Testis (tissue), 2 donors: ENCODE measurements around the gene ADK.

Experiments used
- POLR2A ChIP-seq: fragments of 450-650 bp; IDR thresholded peaks from one replicate; pipeline ENCODE4 v1.6.1; 2017; ENCODE audit warnings: antibody characterized with exemption, mild to moderate bottlenecking, moderate library complexity
- TF ChIP-seq, protein P1 (sequence below), 3 experiments: fragments of 450-650 bp in 2 of 3; fragments of 200-600 bp in 1 of 3; sonication (generic) in 1 of 3; IDR thresholded peaks; one replicate each; pipeline ENCODE4 v1.5.1; 2016 to 2019; ENCODE audit warnings: antibody characterized with exemption in 3 of 3, mild to moderate bottlenecking in 2 of 3, moderate library complexity in 1 of 3

DNA sequence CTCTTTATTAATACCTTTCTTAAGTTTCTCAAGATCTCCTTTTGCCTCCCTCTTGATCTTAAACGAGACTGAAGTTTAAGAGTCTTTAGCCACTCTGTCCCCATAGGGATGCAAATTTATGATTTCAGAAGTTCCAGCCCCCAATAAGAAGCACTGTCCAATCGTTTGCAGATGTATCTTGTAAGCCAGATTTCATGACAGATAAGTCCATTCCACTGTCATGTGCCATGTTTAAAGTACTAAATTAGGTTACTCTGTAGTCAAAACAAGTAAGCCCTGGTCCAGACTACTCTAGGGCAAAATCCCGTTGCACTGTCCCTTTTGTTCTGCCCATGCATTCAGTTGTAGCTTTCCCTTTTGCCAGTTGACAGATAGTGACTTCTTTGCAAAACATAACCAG is 518.2 kb downstream of the ADK start:
- TF ChIP-seq, protein P1, sequence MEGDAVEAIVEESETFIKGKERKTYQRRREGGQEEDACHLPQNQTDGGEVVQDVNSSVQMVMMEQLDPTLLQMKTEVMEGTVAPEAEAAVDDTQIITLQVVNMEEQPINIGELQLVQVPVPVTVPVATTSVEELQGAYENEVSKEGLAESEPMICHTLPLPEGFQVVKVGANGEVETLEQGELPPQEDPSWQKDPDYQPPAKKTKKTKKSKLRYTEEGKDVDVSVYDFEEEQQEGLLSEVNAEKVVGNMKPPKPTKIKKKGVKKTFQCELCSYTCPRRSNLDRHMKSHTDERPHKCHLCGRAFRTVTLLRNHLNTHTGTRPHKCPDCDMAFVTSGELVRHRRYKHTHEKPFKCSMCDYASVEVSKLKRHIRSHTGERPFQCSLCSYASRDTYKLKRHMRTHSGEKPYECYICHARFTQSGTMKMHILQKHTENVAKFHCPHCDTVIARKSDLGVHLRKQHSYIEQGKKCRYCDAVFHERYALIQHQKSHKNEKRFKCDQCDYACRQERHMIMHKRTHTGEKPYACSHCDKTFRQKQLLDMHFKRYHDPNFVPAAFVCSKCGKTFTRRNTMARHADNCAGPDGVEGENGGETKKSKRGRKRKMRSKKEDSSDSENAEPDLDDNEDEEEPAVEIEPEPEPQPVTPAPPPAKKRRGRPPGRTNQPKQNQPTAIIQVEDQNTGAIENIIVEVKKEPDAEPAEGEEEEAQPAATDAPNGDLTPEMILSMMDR (IDR thresholded peaks at IDR 0.05) = no peak
- TF ChIP-seq POLR2A = no peak
